Hematopoietic multipotent progenitor cell treated with erythropoietin and hydrocortisone succinate and interleukin-3 and kit ligand, for 15 days (in vitro differentiated cells): ENCODE data around the gene TSHZ2.
"Not testable (repeated sequence)": the region's sequence is repeated elsewhere in the genome, so short reads cannot be mapped to it uniquely, and the experiment has no call there.

Source experiments
- DNase-seq: peaks from one replicate; pipeline ENCODE4 v3.0.0-alpha.2; 2015; ENCODE audit warnings: low spot score

The TSHZ2 gene

GRCh38 chr20:52964131-52964530, 8.0 kb upstream of the TSHZ2 start:
- DNase-seq, result no peak

GRCh38 chr20:52965380-52965779, 6.8 kb upstream of the TSHZ2 start:
- no peak for DNase-seq

GRCh38 chr20:52965819-52966218, 6.3 kb upstream of the TSHZ2 start:
- no peak for DNase-seq

- DNase-seq, result not testable (repeated sequence)
Measured at GRCh38 chr20:52966543-52966942, 5.6 kb upstream of the TSHZ2 start.

- no peak for DNase-seq
Measured at GRCh38 chr20:52971498-52972189, 514 bp upstream of the TSHZ2 start.

- no peak for DNase-seq
Measured at GRCh38 chr20:52972965-52973819, 1.0 kb downstream of the TSHZ2 start.

GRCh38 chr20:52974179-52974594, 2.0 kb downstream of the TSHZ2 start:
- DNase-seq, result no peak

GRCh38 chr20:52975029-52975732, 3.0 kb downstream of the TSHZ2 start:
- DNase-seq, result no peak

GRCh38 chr20:52975803-52976531, 3.8 kb downstream of the TSHZ2 start:
- no peak for DNase-seq

GRCh38 chr20:52978851-52979250, 6.7 kb downstream of the TSHZ2 start:
- DNase-seq, result no peak

GRCh38 chr20:52981051-52981450, 8.9 kb downstream of the TSHZ2 start:
- no peak for DNase-seq

GRCh38 chr20:52983726-52984450, 11.7 kb downstream of the TSHZ2 start:
- no peak for DNase-seq

- DNase-seq, result no peak
Measured at GRCh38 chr20:52984451-52984810, 12.3 kb downstream of the TSHZ2 start.

- DNase-seq, result no peak
Measured at GRCh38 chr20:52985687-52986086, 13.5 kb downstream of the TSHZ2 start.

- DNase-seq, result no peak
Measured at GRCh38 chr20:52987295-52987694, 15.1 kb downstream of the TSHZ2 start.

GRCh38 chr20:52991830-52992229, 19.7 kb downstream of the TSHZ2 start:
- DNase-seq, result no peak

- no peak for DNase-seq
Measured at GRCh38 chr20:52992632-52993031, 20.5 kb downstream of the TSHZ2 start.

- DNase-seq, result no peak
Measured at GRCh38 chr20:52993076-52993475, 20.9 kb downstream of the TSHZ2 start.

- no peak for DNase-seq
Measured at GRCh38 chr20:52994184-52994970, 22.2 kb downstream of the TSHZ2 start.

GRCh38 chr20:52996130-52996529, 24.0 kb downstream of the TSHZ2 start:
- DNase-seq, result no peak

- DNase-seq, result no peak
Measured at GRCh38 chr20:52996658-52997057, 24.5 kb downstream of the TSHZ2 start.
